GM18870 (cell line): ENCODE results near the gene NEURL1B.
"Not testable (repeated sequence)": the region's sequence is repeated elsewhere in the genome, so short reads cannot be mapped to it uniquely, and the experiment has no call there.

Source experiments
- ATAC-seq: cut with Tn5 transposase; IDR thresholded peaks from one replicate; pipeline ENCODE4 v1.9.1; 2021; ENCODE audit warnings: moderate library complexity; ENCODE audit not compliant: unreplicated experiment

NEURL1B gene

DNA sequence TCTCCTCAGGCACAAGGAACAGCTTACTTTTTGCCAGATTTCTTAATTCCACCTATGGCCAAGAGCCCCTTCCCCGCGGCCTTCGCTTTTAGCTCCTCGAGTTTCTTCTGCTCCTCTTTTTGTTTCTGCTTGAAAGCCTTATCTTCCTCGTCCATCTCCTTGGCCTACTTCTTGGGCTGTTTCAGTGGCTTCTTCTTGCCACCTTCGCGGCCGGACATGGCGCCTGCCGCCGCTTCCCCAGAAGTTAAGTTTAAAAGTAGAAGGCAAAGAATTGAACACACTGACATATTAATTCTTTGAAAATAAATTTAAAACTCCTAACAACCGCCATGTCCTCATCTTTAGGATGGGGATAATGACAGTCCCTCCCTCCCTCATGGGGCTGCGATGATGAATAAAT lies 15.4 kb downstream of the NEURL1B start:
- ATAC-seq, result not testable (repeated sequence)

DNA sequence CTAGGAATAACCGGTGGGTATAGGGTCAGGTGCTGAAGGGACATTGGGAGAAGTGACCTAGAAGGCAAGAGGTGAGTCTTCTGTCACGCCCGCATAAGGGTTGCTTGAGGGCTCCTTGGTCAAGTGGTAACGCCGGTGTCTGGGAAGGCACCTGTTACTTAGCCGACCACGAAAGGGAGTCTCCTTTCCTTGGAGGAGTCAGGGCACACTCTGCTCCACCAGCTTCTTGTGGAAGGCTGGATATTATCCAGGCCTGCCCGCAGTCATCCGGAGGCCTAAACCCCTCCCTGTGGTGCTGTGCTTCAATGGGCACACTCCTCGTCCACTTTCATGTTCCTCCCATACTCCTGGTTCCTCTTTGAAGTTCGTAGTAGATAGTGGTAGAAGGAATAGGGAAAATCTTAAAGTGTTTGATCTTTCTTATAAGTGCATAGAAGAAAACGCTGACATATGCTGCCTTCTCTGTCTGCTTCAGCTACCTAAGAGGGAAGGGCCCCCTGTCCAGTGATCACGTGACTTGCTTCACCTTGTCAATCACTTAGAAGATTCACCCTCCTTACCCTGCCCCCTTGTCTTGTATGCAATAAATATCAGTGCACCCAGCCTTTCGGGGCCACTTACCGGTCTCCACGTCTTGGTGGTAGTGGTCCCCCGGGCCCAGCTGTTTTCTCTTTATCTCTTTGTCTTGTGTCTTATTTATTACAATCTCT lies 16.6 kb downstream of the NEURL1B start:
- not testable (repeated sequence) for ATAC-seq

DNA sequence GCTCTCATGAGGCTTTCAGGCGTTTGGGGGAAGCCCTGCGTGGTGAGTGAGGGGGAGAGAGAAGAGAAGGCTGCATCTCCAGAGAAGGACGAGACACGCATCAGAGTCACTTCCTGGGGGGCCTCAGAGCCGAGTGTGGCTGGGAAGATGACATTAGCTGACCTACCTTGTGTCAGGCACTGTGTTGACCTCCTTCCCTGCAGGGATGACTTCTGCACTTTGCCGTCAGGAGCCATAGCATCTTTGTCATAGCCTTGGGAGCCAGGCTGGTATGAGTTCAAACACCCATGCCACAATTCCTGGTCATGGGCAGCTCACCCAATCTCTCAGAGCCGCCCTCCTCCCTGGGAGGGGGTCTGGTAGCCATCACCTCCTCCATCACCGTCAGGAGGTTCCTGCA lies 17.3 kb downstream of the NEURL1B start:
- no peak for ATAC-seq

DNA sequence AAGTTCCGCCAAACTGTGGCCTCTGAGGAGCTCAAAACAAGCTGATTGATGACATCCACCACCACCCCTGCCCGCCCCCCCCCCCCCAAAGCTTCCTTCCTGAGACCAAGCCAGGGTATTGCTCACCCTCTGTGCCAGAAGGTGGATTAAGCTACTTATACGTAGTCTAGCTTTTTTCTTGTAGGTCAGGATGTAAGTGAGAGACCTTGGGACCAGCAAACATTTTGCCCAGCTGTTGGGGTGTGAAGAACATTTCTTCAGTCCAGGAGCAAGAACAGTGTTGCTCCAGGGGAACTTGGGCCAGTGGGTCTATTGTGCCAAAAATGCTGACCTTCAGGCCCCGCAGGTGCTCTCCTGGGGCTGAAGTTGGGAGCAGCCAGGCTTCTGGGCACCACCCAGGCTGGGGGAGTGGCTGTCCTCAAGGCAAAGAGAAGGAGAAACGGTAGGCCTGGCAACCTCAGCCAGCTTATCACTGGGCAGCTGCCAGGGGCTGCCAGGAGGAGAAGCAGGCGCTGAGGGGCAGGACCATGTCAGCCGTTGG lies 18.0 kb downstream of the NEURL1B start:
- ATAC-seq, result no peak

DNA sequence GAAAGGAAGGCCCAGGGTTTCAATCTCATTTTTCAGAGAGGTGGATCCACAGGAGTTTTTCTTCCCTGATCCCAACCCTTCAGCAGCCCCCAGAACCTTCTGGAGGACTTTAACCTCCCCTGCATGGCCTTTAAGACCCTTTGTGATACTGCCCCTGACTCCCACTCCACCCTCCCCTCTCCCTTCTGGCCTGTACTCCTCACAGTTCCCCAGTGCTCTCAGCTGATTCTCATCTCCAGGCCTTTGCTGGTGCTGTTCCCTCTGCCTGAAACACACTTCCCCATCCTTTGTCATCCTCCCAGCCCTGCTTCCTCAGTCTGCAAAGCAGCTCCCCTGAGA lies 18.5 kb downstream of the NEURL1B start:
- ATAC-seq, result no peak

DNA sequence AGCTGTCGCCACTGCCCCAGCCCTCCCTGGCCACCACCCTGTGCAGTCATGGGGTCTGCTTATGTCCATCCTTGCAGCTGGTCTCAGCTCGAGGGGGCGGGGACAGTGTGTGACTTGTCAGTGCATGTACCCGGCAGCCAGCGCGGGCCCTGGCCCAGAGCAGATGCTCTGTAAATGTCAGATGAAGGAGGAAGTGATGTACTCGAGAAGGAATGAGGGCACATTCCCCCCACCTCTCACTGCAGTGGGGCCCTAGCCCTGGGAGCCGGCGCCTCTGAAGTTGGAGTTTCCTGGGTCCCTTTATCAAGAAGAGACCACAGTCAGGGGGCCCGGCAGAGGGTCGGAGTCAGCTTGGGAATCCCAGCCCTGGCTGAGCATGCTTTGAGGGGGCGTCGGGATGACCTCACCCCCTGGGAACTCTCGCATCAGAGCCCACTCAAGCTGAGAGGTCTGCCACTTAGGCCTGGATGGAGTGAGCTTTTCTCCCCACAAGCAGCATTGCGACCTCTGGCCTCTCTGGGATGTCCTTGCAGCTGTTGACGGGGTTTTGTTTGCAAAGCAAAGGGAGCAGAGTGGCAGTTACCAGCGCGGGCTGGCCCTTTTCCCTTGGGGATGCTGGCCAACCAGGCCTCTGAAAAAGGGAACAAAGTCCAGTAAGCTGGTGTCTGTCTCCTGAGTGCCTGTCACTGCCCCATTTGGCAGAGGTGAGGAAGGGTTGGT lies 19.0 kb downstream of the NEURL1B start:
- no peak for ATAC-seq

DNA sequence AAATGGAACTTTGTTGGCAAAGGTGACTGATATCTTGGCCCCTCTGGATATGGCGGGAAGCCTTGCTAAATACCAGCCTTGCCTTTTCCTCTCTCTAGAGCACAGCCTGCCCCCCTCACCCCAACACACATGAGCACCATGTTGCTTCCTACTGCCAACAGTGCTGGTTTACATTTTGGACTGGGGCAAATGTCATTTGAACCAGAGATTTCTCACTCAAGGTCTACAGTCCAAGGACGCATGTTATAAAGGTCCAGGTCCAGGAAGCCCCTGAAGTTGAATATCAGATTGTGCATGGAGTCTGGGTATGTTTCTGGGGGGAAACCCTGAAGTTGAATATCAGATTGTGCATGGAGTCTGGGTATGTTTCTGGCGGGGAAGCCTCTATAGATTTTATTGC lies 19.9 kb downstream of the NEURL1B start:
- ATAC-seq, result no peak

DNA sequence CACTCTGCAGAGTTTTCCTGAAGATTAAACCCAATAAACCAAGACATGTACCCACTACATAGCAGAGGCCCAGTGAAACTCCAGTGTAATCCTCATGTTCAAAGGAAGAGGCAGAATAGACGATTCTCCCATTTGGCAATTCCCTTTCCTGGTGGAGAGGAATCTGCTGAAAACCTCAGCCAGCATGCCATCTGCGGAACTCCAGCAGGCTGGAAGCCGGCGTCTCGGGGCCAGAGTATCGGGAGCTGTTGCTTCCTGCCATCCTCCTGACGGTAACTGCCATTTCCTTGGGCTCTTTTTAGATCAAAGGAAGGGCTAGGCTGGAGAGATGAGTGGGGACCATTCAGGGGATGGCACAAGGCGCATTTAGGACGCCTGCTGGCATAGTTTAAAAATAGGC lies 20.5 kb downstream of the NEURL1B start:
- ATAC-seq, result no peak

DNA sequence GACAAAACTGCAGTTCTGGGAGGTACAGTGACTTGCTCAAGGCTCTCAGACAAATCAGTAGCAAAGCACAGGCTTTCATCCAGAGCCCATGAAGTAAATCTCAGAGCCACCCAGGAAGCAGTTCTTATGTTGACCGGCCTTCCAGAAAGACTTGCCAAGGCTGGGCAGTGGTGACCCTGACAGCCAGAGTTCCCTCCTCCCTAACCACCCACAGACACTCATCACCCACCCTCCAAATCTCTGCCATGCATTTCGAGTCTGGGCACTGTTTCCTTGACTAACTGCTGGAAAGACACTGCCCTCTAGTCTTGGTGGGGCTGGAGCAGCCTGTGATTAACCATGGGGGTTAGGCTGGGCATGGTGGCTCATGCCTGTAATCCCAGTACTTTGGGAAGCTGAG lies 21.5 kb downstream of the NEURL1B start:
- no peak for ATAC-seq

DNA sequence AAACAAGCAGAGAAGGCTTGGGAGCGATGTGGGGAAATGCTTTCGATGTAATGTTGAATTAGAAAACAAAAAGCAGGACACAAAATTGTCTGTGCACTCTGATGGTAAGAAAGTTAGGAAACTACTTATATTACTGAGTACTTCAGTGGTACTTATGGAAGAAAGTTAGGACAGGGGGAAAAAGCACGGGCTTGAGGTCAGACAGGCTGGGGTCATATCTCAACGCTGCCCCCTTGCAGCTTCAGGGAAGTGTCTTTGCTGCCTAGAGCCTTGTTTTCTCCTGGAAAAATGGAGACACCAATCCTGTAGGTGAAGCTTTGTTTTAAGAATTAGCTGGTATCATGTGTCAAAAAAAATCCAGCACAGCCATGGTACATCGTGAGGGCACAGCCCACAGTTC lies 23.0 kb downstream of the NEURL1B start:
- no peak for ATAC-seq

DNA sequence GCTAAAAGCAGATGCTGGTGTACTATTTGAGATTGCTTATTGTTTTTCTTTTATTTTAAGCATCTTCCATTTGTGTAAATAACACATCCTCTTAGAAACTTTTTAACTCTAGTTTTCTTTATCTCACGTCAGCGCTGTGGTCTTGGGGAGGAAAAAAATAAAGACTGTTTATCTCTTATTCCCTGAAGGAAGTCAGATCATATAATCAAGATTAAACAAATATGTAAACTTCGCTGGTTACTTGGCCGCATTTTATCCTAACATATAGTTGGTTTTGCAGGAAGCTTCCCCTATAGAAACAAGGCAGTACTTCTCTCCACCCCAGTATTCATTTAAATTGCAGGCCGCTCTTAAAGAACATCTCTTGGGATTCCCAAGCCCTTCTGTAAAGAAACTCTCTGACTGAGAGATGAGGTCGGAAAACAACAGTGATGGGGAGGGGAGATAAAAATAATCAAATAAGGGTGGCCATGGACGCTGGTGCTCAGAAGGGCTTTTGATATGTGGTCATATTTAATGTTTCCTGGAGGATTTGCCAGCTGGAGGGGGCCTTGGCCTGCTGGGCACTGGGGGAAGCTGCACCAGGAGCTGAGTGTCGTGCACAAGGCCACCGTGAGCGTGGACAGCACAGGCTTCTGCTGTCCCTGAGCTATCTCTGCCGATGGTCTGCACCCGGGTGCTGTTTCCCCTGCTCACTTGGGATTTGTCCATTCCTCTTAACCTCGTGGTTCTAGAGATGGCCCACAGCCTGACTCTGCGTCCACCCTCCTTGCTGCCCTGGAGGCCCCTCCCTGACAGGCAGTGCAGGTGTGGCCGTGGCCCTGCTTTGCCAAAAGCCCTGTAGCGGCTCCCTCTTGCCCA lies 23.8 kb downstream of the NEURL1B start:
- ATAC-seq, result no peak

DNA sequence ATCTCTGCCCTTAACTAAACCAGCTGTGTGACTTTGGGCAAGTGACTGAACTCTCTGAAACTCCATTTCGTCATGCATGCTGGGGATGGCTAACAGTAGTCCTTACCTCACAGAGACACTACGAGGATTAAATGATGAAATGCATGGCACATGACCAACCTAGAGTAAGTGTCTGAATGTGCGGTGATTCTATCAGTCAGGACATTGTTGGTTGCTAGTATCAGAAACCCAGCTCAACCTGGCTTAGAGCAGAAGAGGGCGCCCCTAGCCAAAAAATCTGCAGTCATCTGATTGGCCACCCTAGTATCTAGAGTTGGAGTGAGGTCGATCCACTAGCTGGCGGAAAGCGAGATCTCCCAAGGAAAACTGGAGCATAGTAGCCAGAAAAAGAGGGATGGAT lies 25.2 kb downstream of the NEURL1B start:
- no peak for ATAC-seq

DNA sequence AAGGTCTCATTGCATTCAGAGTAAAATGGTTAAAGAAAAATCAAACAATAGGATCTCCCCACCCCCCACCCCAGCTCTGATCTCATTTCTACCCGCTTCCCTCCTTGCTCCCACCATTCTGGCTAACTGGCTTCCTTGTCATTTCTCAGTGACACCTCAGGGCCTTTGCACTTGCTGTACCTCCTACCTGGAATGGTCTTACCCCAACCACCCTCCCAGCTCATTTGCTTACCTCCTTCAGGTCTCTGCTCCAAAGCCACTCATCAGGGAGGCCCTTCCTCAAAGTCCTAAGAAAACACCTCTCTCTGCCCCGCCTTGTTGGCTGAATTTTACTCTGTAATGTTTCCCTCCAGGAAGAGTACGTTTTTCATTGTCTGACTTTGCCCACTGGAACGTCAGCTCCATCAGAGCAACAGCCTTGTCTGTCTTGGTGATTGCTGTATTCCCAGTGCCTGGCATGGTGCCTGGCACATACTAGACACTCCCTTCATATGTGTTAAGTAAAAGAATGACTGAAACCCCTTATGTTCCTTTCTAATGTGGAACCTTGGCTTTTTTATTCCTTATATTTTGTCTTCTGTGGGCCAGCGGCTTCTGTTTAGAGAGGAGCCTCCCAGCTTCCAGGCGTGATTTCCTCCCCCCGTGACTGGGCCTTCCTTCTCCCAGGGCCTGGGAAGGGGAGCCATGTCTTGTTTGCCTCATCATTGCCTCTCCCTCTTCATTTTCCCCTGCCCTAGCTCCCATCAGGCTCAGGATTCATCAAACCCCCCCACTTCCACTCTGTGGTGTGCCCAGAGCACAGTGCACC lies 26.9 kb downstream of the NEURL1B start:
- no peak for ATAC-seq

DNA sequence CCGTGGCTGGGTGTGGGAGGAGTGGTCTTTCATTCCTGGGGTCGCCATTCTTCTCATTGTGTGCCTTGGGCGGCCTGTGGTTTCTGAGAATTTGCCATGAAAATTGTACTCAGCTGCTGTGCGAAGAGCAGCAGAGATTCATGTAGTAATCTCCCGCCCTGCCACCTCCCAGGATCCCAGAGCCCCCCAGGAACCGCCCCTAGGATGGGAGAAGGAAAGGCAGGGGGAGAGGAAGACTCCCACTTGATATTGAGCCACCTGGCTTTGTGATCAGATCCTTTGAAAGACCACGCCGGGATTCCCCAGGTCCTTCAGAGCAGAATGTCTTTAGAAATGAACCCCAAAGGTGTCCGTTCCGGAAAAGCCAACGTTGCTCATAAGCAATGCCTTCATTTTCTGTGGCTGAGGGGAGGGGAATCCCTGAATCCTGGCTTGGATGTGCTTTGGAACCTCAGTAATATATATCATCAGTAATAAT lies 27.6 kb downstream of the NEURL1B start:
- ATAC-seq, result no peak

DNA sequence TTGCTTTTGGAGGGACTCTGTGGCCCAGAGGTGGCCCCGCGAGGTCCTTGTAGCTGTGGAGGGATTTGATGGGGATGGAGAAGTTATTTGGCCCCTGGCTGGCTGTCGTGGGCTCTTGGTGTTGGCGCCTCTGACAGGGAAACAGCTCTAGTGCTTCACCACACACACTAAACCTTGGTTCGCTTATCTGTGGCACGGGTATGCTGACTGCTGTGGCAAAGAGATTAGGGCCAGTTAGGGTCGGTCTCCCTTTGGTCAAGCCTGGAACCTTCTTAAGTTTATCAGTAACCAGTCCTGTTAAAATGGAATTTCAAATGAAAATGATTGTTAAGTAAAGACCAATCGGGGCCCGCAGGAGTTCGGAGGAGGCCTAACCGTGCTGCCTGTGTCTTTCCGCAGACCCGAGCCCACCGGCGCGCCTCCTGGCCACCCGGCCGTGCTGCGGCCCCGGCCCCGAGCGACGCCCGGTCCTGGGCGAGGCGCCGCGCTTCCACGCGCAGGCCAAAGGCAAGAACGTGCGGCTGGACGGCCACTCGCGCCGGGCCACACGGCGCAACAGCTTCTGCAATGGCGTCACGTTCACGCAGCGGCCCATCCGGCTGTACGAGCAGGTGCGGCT lies 28.4 kb downstream of the NEURL1B start:
- ATAC-seq, result no peak

DNA sequence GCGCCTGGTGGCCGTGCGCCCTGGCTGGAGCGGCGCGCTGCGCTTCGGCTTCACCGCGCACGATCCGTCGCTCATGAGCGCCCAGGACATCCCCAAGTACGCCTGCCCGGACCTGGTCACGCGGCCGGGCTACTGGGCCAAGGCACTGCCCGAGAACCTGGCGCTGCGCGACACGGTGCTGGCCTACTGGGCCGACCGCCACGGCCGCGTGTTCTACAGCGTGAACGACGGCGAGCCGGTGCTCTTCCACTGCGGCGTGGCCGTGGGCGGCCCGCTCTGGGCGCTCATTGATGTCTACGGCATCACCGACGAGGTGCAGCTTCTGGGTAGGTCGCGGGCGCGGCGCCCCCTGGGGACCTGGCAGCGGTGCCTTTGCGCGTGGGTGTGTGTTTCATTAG lies 28.9 kb downstream of the NEURL1B start:
- ATAC-seq, result no peak

DNA sequence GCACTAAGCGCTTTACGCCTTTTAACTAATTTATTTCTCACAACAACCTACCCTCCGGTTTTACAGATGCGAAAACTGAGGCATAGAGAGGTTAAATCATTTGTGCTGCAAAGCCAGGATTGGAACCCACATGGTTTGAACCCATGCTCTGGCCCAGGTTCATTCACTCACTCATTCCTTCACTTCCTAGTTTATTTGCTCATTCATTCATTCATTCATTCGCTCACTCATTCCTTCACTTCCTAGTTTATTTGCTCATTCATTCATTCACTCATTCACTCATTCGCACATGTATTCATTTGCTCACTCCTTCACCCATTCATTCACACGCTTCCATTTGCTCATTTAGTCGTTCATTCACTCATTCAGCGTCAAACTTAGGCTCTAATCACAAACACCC lies 29.4 kb downstream of the NEURL1B start:
- no peak for ATAC-seq

DNA sequence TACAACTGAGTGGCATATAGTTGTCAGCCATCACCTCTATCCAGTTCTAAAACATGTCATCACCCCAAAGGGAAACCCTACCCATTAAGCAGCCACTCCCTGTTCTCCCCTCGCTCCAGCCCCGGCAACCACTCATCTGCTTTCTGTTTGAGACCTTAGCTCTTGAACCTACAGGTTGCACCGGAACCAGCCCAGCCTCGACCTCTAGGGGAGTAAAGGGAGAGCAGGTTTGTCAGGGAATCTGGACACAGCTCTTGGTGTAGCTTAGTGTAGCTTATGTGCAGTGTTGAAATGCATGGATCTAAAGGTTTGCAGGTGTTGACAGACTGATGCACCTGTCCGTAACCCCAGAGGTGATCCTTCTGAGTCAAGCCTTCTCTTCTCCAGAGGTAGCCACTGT lies 30.0 kb downstream of the NEURL1B start:
- ATAC-seq, result no peak

DNA sequence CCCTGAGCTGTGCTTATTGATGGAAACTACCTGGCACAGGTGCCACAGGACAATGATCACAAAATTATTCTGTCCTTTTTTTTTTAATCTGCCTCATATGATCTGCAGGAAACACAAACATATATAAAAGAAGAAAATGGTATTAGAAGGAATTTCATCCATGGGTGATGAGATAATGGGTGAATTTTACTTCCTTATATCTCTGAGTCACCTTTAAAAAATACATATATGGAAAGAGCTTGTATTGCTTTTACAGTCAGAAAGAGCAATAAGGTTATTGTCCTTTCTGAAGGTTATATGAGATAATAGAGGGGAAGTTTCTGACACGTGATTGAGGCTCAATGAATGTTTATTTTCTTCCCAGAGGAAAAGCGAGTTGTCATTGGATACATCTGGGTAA lies 31.6 kb downstream of the NEURL1B start:
- ATAC-seq, result no peak

DNA sequence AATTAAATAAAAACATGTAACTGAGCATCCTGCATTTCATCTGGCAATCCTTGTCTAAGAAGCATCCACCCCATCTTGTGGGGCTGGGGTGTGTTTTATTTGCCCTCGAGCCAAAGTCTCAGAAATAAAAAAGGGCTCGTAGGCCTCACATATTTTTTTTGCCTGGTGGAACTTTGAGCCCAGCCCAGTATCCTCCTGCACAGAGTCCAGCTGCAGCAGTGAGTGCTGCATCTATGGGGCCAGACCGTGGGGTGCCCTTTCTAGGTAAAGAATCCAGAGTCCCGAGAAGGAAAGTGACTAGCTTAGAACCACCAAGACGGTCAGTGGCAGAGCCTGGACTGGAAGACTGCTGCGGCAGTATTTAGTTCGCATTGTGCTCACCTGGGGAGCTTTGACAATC lies 33.1 kb downstream of the NEURL1B start:
- ATAC-seq, result no peak
